ENCODE measurements around the gene CDYL. TPM values are rescaled to one million over a fixed set of nuclear protein-coding genes. Genes with fewer than 3 reads are reported as not detected.

Gene CDYL
- total RNA-seq, 2 experiments from 2014 or later = 25.0 to 33.6 TPM

- POLR2A ChIA-PET = no interaction called here
Measured at GRCh38 chr6:4967301-4968030, 191.3 kb downstream of the CDYL start.

GRCh38 chr6:4969609-4970285, 193.5 kb downstream of the CDYL start:
- Mint-ChIP-seq H3K4me1 (no peaks in the 10 kb centered on the region), H3K27ac (no peak overlapping the region), H3K4me3 (no peak overlapping the region), H3K9me3 (no peaks in the 10 kb centered on the region), H3K36me3 (ENCODE audit: low read depth) (no peaks in the 10 kb centered on the region), H3K27me3 (peaks cover 2% of the 10 kb centered on the region)
- ChIA-PET CTCF (no interaction called here), POLR2A (no interaction called here)
- no peak for DNase-seq

More at GRCh38 chr6:4967301-4968030, 191.3 kb downstream of the CDYL start:
- Mint-ChIP-seq H3K9me3 (no peaks in the 10 kb centered on the region), H3K4me3 (no peak overlapping the region), H3K27ac (no peak overlapping the region), H3K27me3 (peaks cover 2% of the 10 kb centered on the region), H3K36me3 (ENCODE audit: low read depth) (no peaks in the 10 kb centered on the region), H3K4me1 (no peaks in the 10 kb centered on the region)
- no peak for DNase-seq
- CTCF ChIA-PET = no interaction called here

- H3K4me3 Mint-ChIP-seq = no peak overlapping the region
- DNase-seq = no peak
- H3K27me3 Mint-ChIP-seq = peaks cover 2% of the 10 kb centered on the region
- H3K36me3 Mint-ChIP-seq (ENCODE audit: low read depth) = no peaks in the 10 kb centered on the region
- ChIA-PET POLR2A (no interaction called here), CTCF (no interaction called here)
- H3K9me3 Mint-ChIP-seq = no peaks in the 10 kb centered on the region
- H3K27ac Mint-ChIP-seq = no peak overlapping the region
- no peaks in the 10 kb centered on the region for H3K4me1 Mint-ChIP-seq
Measured at GRCh38 chr6:4970739-4971395, 194.7 kb downstream of the CDYL start.

GRCh38 chr6:4971851-4972250, 195.6 kb downstream of the CDYL start:
- Mint-ChIP-seq H3K27me3 (peaks cover 5% of the 10 kb centered on the region), H3K36me3 (ENCODE audit: low read depth) (no peaks in the 10 kb centered on the region), H3K4me1 (no peaks in the 10 kb centered on the region), H3K4me3 (no peak overlapping the region), H3K9me3 (no peaks in the 10 kb centered on the region), H3K27ac (no peak overlapping the region)
- no peak for DNase-seq
- CTCF ChIA-PET = no interaction called here
- POLR2A ChIA-PET = no interaction called here

GRCh38 chr6:4972438-4972837, 196.2 kb downstream of the CDYL start:
- Mint-ChIP-seq H3K27ac (no peak overlapping the region), H3K4me3 (no peak overlapping the region), H3K27me3 (peaks cover 8% of the 10 kb centered on the region), H3K36me3 (ENCODE audit: low read depth) (no peaks in the 10 kb centered on the region), H3K9me3 (no peaks in the 10 kb centered on the region), H3K4me1 (no peaks in the 10 kb centered on the region)
- ChIA-PET CTCF (no interaction called here), POLR2A (no interaction called here)
- DNase-seq = no peak

- no peaks in the 10 kb centered on the region for H3K36me3 Mint-ChIP-seq (ENCODE audit: low read depth)
- DNase-seq = no peak
- H3K27ac Mint-ChIP-seq = no peak overlapping the region
- H3K9me3 Mint-ChIP-seq = no peaks in the 10 kb centered on the region
- ChIA-PET POLR2A (no interaction called here), CTCF (no interaction called here)
- no peaks in the 10 kb centered on the region for H3K4me1 Mint-ChIP-seq
- peaks cover 8% of the 10 kb centered on the region for H3K27me3 Mint-ChIP-seq
- no peak overlapping the region for H3K4me3 Mint-ChIP-seq
Measured at GRCh38 chr6:4973415-4973814, 197.2 kb downstream of the CDYL start.

GRCh38 chr6:4973982-4974745, 198.0 kb downstream of the CDYL start:
- Mint-ChIP-seq H3K9me3 (no peaks in the 10 kb centered on the region), H3K36me3 (ENCODE audit: low read depth) (no peaks in the 10 kb centered on the region), H3K27ac (no peak overlapping the region), H3K27me3 (peaks cover 6% of the 10 kb centered on the region), H3K4me3 (no peak overlapping the region), H3K4me1 (no peaks in the 10 kb centered on the region)
- POLR2A ChIA-PET = interaction anchor here (0.6 kb wide), 1 partner anchor 1108 kb away, joined by 3 read pairs; no protein-coding TSS in a partner anchor
- CTCF ChIA-PET = no interaction called here
- DNase-seq = no peak

- no peak overlapping the region for H3K4me3 Mint-ChIP-seq
- peaks cover 4% of the 10 kb centered on the region for H3K9me3 Mint-ChIP-seq
- no peak for DNase-seq
- ChIA-PET POLR2A (no interaction called here), CTCF (no interaction called here)
- H3K27me3 Mint-ChIP-seq = peaks cover 6% of the 10 kb centered on the region
- no peak overlapping the region for H3K27ac Mint-ChIP-seq
- H3K4me1 Mint-ChIP-seq = no peaks in the 10 kb centered on the region
- peaks cover 3% of the 10 kb centered on the region for H3K36me3 Mint-ChIP-seq (ENCODE audit: low read depth)
Measured at GRCh38 chr6:4974962-4975361, 198.8 kb downstream of the CDYL start.

- POLR2A ChIA-PET = no interaction called here
- Mint-ChIP-seq H3K27me3 (peaks cover 6% of the 10 kb centered on the region), H3K27ac (no peak overlapping the region), H3K9me3 (peaks cover 4% of the 10 kb centered on the region), H3K4me1 (no peaks in the 10 kb centered on the region), H3K4me3 (no peak overlapping the region), H3K36me3 (ENCODE audit: low read depth) (peaks cover 3% of the 10 kb centered on the region)
- CTCF ChIA-PET = no interaction called here
- DNase-seq = no peak
Measured at GRCh38 chr6:4975506-4975905, 199.3 kb downstream of the CDYL start.

- H3K27me3 Mint-ChIP-seq = peaks cover 6% of the 10 kb centered on the region
- H3K4me3 Mint-ChIP-seq = no peak overlapping the region
- no peaks in the 10 kb centered on the region for H3K4me1 Mint-ChIP-seq
- H3K36me3 Mint-ChIP-seq (ENCODE audit: low read depth) = peaks cover 3% of the 10 kb centered on the region
- ChIA-PET CTCF (no interaction called here), POLR2A (no interaction called here)
- no peak for DNase-seq
- H3K27ac Mint-ChIP-seq = no peak overlapping the region
- peaks cover 4% of the 10 kb centered on the region for H3K9me3 Mint-ChIP-seq
Measured at GRCh38 chr6:4977468-4977867, 201.3 kb downstream of the CDYL start.

GRCh38 chr6:4979426-4979825, 203.2 kb downstream of the CDYL start:
- ChIA-PET CTCF (no interaction called here), POLR2A (no interaction called here)
- H3K9me3 Mint-ChIP-seq = peaks cover 4% of the 10 kb centered on the region
- no peak for DNase-seq
- peaks cover 6% of the 10 kb centered on the region for H3K27me3 Mint-ChIP-seq
- peaks cover 3% of the 10 kb centered on the region for H3K36me3 Mint-ChIP-seq (ENCODE audit: low read depth)
- H3K4me1 Mint-ChIP-seq = no peaks in the 10 kb centered on the region
- no peak overlapping the region for H3K4me3 Mint-ChIP-seq
- H3K27ac Mint-ChIP-seq = no peak overlapping the region

- Mint-ChIP-seq H3K4me1 (no peaks in the 10 kb centered on the region), H3K4me3 (no peak overlapping the region), H3K36me3 (ENCODE audit: low read depth) (peaks cover 3% of the 10 kb centered on the region), H3K27ac (no peak overlapping the region), H3K27me3 (peaks cover 4% of the 10 kb centered on the region), H3K9me3 (peaks cover 4% of the 10 kb centered on the region)
- no peak for DNase-seq
- POLR2A ChIA-PET = no interaction called here
- CTCF ChIA-PET = no interaction called here
Measured at GRCh38 chr6:4981761-4982160, 205.6 kb downstream of the CDYL start.

- POLR2A ChIA-PET = no interaction called here
- DNase-seq = no peak
- H3K9me3 Mint-ChIP-seq = peaks cover 4% of the 10 kb centered on the region
- H3K4me1 Mint-ChIP-seq = no peaks in the 10 kb centered on the region
- no peak overlapping the region for H3K4me3 Mint-ChIP-seq
- CTCF ChIA-PET = interaction anchor here (0.7 to 0.9 kb wide), 2 partner anchors 41 to 312 kb away, joined by 3 to 4 read pairs; no protein-coding TSS in a partner anchor
- H3K27me3 Mint-ChIP-seq = no peaks in the 10 kb centered on the region
- no peak overlapping the region for H3K27ac Mint-ChIP-seq
- peaks cover 3% of the 10 kb centered on the region for H3K36me3 Mint-ChIP-seq (ENCODE audit: low read depth)
Measured at GRCh38 chr6:4983322-4983721, 207.1 kb downstream of the CDYL start.
